T-helper 1 cell treated with Interleukin-12 subunit alpha and Interleukin-12 subunit beta and Interleukin-4 antibody, amounts not matched to agents 30 μg/mL and 1 μg/mL, for 36 hours (primary cell): ENCODE measurements around the gene RIMBP2.

Source experiments
- H3K27ac Mint-ChIP-seq: one replicate; pipeline ENCODE4 v1.8.0; 2021; ENCODE audit warnings: mild to moderate bottlenecking, mixed read lengths
- H3K27me3 Mint-ChIP-seq: one replicate; pipeline ENCODE4 v1.8.0; 2021; ENCODE audit warnings: low read depth, mixed read lengths
- H3K36me3 Mint-ChIP-seq: one replicate; pipeline ENCODE4 v1.8.0; 2021; ENCODE audit warnings: low read depth, mixed read lengths
- H3K4me1 Mint-ChIP-seq: one replicate; pipeline ENCODE4 v1.8.0; 2021; ENCODE audit warnings: low read depth, mixed read lengths
- H3K4me3 Mint-ChIP-seq: one replicate; pipeline ENCODE4 v1.8.0; 2021; ENCODE audit warnings: mild to moderate bottlenecking, moderate library complexity, mixed read lengths
- H3K9me3 Mint-ChIP-seq: one replicate; pipeline ENCODE4 v1.8.0; 2021; ENCODE audit warnings: mixed read lengths

The RIMBP2 gene

GRCh38 chr12:130571734-130572133 lies 144.4 kb downstream of the RIMBP2 start:
- Mint-ChIP-seq H3K27ac (no peak overlapping the region), H3K27me3 (no peaks in the 10 kb centered on the region), H3K4me1 (no peaks in the 10 kb centered on the region), H3K9me3 (no peaks in the 10 kb centered on the region), H3K4me3 (no peak overlapping the region), H3K36me3 (no peaks in the 10 kb centered on the region)

DNA sequence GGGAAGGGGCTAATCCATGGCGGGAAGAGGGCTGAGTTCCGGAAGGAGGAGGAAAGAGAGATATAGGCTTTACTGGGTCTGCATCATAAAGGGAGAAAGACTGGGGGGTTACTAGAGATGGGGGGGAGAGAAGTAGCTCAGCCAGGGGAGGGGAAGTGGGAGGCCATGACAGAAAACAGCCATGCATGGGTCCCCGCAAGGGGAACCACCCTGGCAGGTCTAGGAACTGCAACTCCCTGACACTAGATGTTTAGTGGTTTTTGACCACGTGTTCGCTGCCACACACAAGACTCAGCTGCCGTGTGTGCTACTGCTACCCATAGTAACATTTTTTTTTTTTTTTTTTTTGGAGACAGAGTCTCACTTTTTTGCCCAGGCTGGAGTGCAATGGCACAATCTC lies 145.0 kb downstream of the RIMBP2 start:
- H3K27me3 Mint-ChIP-seq: no peaks in the 10 kb centered on the region
- peaks cover 2% of the 10 kb centered on the region for H3K9me3 Mint-ChIP-seq

GRCh38 chr12:130569521-130569920 lies 146.6 kb downstream of the RIMBP2 start:
- Mint-ChIP-seq H3K27me3 (no peaks in the 10 kb centered on the region), H3K4me1 (no peaks in the 10 kb centered on the region), H3K27ac (no peak overlapping the region), H3K36me3 (no peaks in the 10 kb centered on the region), H3K9me3 (peaks cover 9% of the 10 kb centered on the region), H3K4me3 (no peak overlapping the region)

More for the DNA sequence above, 145.0 kb downstream of the RIMBP2 start:
- H3K4me3 Mint-ChIP-seq: no peak overlapping the region
- H3K4me1 Mint-ChIP-seq: no peaks in the 10 kb centered on the region
- no peak overlapping the region for H3K27ac Mint-ChIP-seq
- no peaks in the 10 kb centered on the region for H3K36me3 Mint-ChIP-seq

DNA sequence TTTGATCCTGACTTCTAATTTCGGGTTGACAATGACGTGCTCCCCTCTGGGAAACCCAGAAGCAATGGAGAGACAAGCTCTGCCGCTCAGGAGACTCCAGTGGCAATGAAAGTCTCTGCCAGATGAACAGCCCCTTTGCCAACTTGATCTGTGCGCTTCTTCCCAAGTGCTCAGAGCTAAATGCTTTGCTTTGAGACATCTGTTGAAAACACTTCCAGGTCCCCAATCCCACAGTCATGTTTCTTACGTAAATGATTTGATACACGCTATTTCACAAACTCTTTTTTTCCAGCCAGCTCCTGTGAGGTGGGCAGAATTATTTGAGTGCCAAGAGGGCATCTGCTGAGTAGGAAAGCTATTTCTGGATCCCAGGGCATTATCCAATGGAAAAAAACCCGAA lies 147.6 kb downstream of the RIMBP2 start:
- H3K4me1 Mint-ChIP-seq: no peaks in the 10 kb centered on the region
- no peak overlapping the region for H3K4me3 Mint-ChIP-seq
- H3K9me3 Mint-ChIP-seq: peaks cover 9% of the 10 kb centered on the region
- no peak overlapping the region for H3K27ac Mint-ChIP-seq
- H3K27me3 Mint-ChIP-seq: no peaks in the 10 kb centered on the region
- no peaks in the 10 kb centered on the region for H3K36me3 Mint-ChIP-seq

- no peaks in the 10 kb centered on the region for H3K27me3 Mint-ChIP-seq
- H3K36me3 Mint-ChIP-seq: no peaks in the 10 kb centered on the region
- peaks cover 9% of the 10 kb centered on the region for H3K9me3 Mint-ChIP-seq
- H3K4me3 Mint-ChIP-seq: no peak overlapping the region
- no peak overlapping the region for H3K27ac Mint-ChIP-seq
- no peaks in the 10 kb centered on the region for H3K4me1 Mint-ChIP-seq
Observed at GRCh38 chr12:130568041-130568440, 148.1 kb downstream of the RIMBP2 start.

DNA sequence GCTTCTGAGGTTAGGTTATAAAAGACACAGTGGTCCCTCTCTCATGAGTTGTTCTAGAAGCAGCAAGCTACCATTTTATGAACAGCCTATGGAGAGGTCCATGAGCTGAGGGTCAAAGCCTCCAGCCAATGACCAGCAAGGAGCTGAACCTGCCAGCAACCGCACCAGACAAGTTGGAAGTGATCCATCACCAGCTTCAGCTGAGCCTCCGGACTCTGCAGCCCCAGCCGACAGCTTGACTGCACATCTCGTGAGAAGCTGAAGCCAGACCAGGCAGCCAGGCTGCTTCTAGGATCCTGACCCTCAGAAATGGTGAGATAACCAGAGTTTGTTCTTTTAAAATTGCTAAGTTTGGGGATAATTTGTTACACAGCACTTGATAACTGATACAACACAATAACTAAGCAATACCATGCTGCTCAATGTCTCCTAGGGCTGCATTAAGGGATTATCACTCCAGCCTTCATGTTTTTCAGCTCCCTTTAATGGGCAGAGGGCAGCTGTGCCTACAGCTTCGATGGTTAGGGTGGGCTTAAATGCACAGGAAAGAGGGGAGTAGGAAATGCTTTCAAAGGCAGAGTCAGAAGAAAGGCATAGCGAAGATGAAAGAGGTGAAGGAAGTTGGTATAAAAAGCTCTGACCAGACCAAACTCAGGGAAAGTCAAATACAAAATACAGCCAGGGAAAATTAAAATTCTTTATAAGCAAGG lies 149.5 kb downstream of the RIMBP2 start:
- no peak overlapping the region for H3K4me3 Mint-ChIP-seq
- H3K27me3 Mint-ChIP-seq: no peaks in the 10 kb centered on the region
- H3K4me1 Mint-ChIP-seq: no peaks in the 10 kb centered on the region
- no peaks in the 10 kb centered on the region for H3K36me3 Mint-ChIP-seq
- no peak overlapping the region for H3K27ac Mint-ChIP-seq
- H3K9me3 Mint-ChIP-seq: peaks cover 9% of the 10 kb centered on the region

- H3K27ac Mint-ChIP-seq: no peak overlapping the region
- no peak overlapping the region for H3K4me3 Mint-ChIP-seq
- no peaks in the 10 kb centered on the region for H3K27me3 Mint-ChIP-seq
- H3K36me3 Mint-ChIP-seq: no peaks in the 10 kb centered on the region
- H3K4me1 Mint-ChIP-seq: no peaks in the 10 kb centered on the region
- peaks cover 9% of the 10 kb centered on the region for H3K9me3 Mint-ChIP-seq
Observed at GRCh38 chr12:130565189-130565588, 150.9 kb downstream of the RIMBP2 start.

- H3K27me3 Mint-ChIP-seq: no peaks in the 10 kb centered on the region
- no peaks in the 10 kb centered on the region for H3K4me1 Mint-ChIP-seq
- peaks cover 9% of the 10 kb centered on the region for H3K9me3 Mint-ChIP-seq
- H3K27ac Mint-ChIP-seq: no peak overlapping the region
- no peak overlapping the region for H3K4me3 Mint-ChIP-seq
- H3K36me3 Mint-ChIP-seq: no peaks in the 10 kb centered on the region
Observed at GRCh38 chr12:130563323-130563722, 152.8 kb downstream of the RIMBP2 start.

DNA sequence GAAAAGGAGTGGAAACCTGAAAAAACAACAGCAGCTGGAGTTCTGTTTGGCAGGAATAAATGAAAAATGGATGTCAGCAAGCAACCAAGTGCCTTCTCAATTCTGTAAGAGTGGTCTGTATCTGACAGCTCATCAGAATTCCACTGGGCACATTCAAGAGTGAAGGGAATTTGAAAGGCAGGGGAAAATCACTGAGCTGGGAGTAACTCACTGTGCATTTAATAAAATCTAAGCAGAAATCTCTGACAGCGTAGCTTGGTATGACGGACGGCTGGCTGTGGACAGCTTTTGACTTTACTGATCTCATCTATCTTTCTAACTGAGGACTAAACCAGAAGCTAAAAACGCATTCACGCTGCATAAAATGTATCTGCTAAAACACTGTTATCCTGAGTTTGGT lies 153.4 kb downstream of the RIMBP2 start:
- no peaks in the 10 kb centered on the region for H3K4me1 Mint-ChIP-seq
- no peak overlapping the region for H3K27ac Mint-ChIP-seq
- no peaks in the 10 kb centered on the region for H3K27me3 Mint-ChIP-seq
- H3K9me3 Mint-ChIP-seq: peaks cover 9% of the 10 kb centered on the region
- no peaks in the 10 kb centered on the region for H3K36me3 Mint-ChIP-seq
- H3K4me3 Mint-ChIP-seq: no peak overlapping the region

DNA sequence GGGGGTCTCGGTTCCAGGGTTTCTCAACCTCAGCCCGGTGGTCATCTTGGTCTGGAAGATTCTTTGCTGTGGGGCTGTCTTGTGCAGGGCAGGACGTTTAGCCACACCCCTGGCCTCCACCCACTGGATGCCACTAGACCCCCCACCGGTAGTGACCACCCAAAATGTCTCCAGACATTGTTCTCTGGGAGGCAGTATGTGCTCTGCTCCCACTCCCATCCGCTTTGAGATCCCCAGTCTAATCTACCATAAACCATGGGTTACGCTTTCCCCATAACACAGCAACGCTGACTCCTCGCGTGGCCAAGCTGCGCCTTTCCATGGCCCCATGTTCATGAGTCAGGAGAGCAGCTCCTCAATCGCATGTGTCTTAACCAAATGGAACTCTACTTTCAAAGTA lies 155.8 kb downstream of the RIMBP2 start:
- Mint-ChIP-seq H3K4me3 (no peak overlapping the region), H3K4me1 (no peaks in the 10 kb centered on the region), H3K9me3 (peaks cover 1% of the 10 kb centered on the region), H3K36me3 (no peaks in the 10 kb centered on the region), H3K27me3 (no peaks in the 10 kb centered on the region), H3K27ac (no peak overlapping the region)

- H3K4me3 Mint-ChIP-seq: no peak overlapping the region
- no peak overlapping the region for H3K27ac Mint-ChIP-seq
- no peaks in the 10 kb centered on the region for H3K4me1 Mint-ChIP-seq
- H3K27me3 Mint-ChIP-seq: no peaks in the 10 kb centered on the region
- H3K36me3 Mint-ChIP-seq: no peaks in the 10 kb centered on the region
- no peaks in the 10 kb centered on the region for H3K9me3 Mint-ChIP-seq
Observed at GRCh38 chr12:130559806-130560205, 156.3 kb downstream of the RIMBP2 start.

DNA sequence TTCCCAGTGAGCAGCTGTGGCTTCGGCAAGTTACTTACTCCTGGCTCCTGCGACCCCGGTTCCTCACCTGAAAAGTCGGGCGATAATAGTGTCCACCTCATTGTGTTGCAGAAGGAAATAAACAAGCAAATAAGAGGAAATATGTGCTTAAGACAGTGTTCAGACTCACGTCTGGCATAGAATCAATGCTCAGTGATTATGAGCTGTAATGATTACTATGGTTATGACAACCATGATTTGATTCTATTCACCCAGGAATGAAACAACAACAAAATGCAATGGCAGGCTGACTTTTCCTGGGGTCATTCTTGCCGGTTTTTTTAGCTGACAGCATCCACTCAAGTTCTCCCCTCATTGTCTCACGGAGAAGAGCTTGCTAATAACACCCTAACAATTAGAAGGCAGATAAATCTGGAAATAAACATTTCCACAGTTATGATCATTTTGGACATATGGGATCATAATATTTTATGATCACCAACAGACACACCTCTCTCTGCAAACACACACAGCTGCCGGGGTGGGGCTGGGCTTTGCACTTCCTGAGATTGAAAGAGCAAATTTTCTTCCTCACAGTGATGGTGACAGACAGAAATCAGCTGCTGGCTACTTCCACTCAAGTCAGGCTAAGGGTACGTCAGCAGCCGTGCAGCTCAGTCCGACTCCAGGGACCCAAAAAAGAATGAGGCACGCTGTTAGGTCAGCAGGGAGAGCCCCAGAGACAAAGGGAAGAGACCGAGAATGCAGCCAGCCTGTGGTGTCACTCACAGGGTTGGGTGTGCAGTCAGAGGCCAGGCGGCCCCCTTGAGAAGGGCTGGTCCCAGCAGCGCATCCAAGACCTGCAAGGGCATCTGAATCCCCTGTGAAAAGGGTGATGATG lies 158.0 kb downstream of the RIMBP2 start:
- Mint-ChIP-seq H3K4me1 (no peaks in the 10 kb centered on the region), H3K9me3 (no peaks in the 10 kb centered on the region), H3K27me3 (no peaks in the 10 kb centered on the region), H3K4me3 (no peak overlapping the region), H3K27ac (no peak overlapping the region), H3K36me3 (no peaks in the 10 kb centered on the region)

- Mint-ChIP-seq H3K9me3 (no peaks in the 10 kb centered on the region), H3K4me3 (no peak overlapping the region), H3K27me3 (no peaks in the 10 kb centered on the region), H3K27ac (no peak overlapping the region), H3K4me1 (no peaks in the 10 kb centered on the region), H3K36me3 (no peaks in the 10 kb centered on the region)
Observed at GRCh38 chr12:130557201-130557600, 158.9 kb downstream of the RIMBP2 start.

GRCh38 chr12:130556486-130557055 lies 159.5 kb downstream of the RIMBP2 start:
- no peaks in the 10 kb centered on the region for H3K4me1 Mint-ChIP-seq
- no peaks in the 10 kb centered on the region for H3K36me3 Mint-ChIP-seq
- H3K27ac Mint-ChIP-seq: no peak overlapping the region
- H3K27me3 Mint-ChIP-seq: no peaks in the 10 kb centered on the region
- peaks cover 4% of the 10 kb centered on the region for H3K9me3 Mint-ChIP-seq
- H3K4me3 Mint-ChIP-seq: no peak overlapping the region
